Lung (tissue), 12 donors: ENCODE data around the gene CNOT2. TPM values are rescaled to one million over a fixed set of nuclear protein-coding genes. Genes with fewer than 3 reads are reported as not detected.
A peak's percentile ranks its signal among the peaks of the same experiment; 100 is the strongest.

ENCODE experiments used
- ATAC-seq: fragments of 200-7000 bp; cut with Tn5 transposase; one replicate; pipeline ENCODE4 v1.9.1; 2020; ENCODE audit warnings: moderate number of reproducible peaks; ENCODE audit not compliant: insufficient read depth, low FRiP score
- DNase-seq, 3 donors: peaks; one replicate each; pipeline ENCODE4 v3.0.0-alpha.2; 2013 to 2017
- H3K27ac ChIP-seq, 2 donors: one replicate each; pipeline ENCODE4 v1.5.1; 2013; ENCODE audit warnings: mild to moderate bottlenecking in 2 of 2, moderate library complexity in 2 of 2, control low read depth in 1 of 2, inconsistent platforms in 1 of 2, low read depth in 1 of 2, low read length in 1 of 2
- H3K27me3 ChIP-seq, 3 donors: one replicate each; pipeline ENCODE4 v1.5.1; 2013; ENCODE audit warnings: low read length in 2 of 3; ENCODE audit not compliant: control insufficient read depth in 3 of 3, insufficient read depth in 3 of 3
- H3K36me3 ChIP-seq, 4 donors: one replicate each; pipeline ENCODE4 v1.5.1; 2013; ENCODE audit warnings: low read length in 4 of 4, mild to moderate bottlenecking in 1 of 4, moderate library complexity in 1 of 4; ENCODE audit not compliant: control insufficient read depth in 4 of 4, insufficient read depth in 4 of 4
- H3K4me1 ChIP-seq, 5 donors: one replicate each; pipeline ENCODE4 v1.5.1; 2013; ENCODE audit warnings: low read length in 5 of 5, mild to moderate bottlenecking in 2 of 5, moderate library complexity in 1 of 5; ENCODE audit not compliant: control insufficient read depth in 5 of 5, insufficient read depth in 5 of 5
- H3K4me3 ChIP-seq: one replicate; pipeline ENCODE4 v1.5.1; 2013; ENCODE audit warnings: mild to moderate bottlenecking, control low read depth, moderate library complexity
- H3K9ac ChIP-seq, 2 donors: one replicate each; pipeline ENCODE4 v1.5.1; 2013; ENCODE audit warnings: low read length in 2 of 2, control low read depth in 1 of 2; ENCODE audit not compliant: insufficient read depth in 1 of 2
- H3K9me3 ChIP-seq, 4 donors: one replicate each; pipeline ENCODE4 v1.5.1; 2013; ENCODE audit warnings: low read length in 3 of 4, mild to moderate bottlenecking in 1 of 4, moderate library complexity in 1 of 4; ENCODE audit not compliant: control insufficient read depth in 4 of 4, insufficient read depth in 3 of 4
- CTCF ChIP-seq: IDR thresholded peaks from 2 replicates; pipeline ENCODE4 v1.5.1; 2012; ENCODE audit warnings: mild to moderate bottlenecking; ENCODE audit errors: control extremely low read depth, extremely low read depth
- WGBS, 2 donors: extraction: QIAGEN DNeasy Blood & Tissue Kit; methylation state at CpG; one replicate each; pipeline ENCODE4 v1.1.7; 2013; 5-methylcytosine and 5-hydroxymethylcytosine counted together
- polyA plus RNA-seq, 2 donors: library from polyadenylated mRNA; stranded (reverse); fragments of 200-250 nt; gene quantifications; one replicate each; pipeline ENCODE4 v1.2.1, GENCODE V29; 2013
- total RNA-seq, 2 donors: library from RNA; depleted of rRNA in 1 of 2; stranded (reverse); fragments of >200 nt in 1 of 2; gene quantifications; one replicate each; pipeline ENCODE4 v1.2.1, GENCODE V29; 2014 to 2021
- donor health status: control.
- donor health status: control.
- donor health status: Bipolar disorder and iron deficiency.
- donor health status: healthy.
- donor health status: DM: yes; HTN: yes; CAD: no.

Gene CNOT2
- total and polyA plus RNA-seq, 4 donors, result 21.9 to 243 (median 40.3) TPM

GRCh38 chr12:70307868-70308267 is 64.6 kb downstream of the CNOT2 start:
- no peaks in the 10 kb centered on the region for H3K9me3 ChIP-seq
- 96 to 97% methylated on average over 4 of the region's 4 CpGs for WGBS, 2 donors
- DNase-seq (no peak), ATAC-seq (no peak)
- no peaks in the 10 kb centered on the region for H3K27me3 ChIP-seq
- H3K9ac ChIP-seq, result no peak overlapping the region
- H3K4me1 ChIP-seq, result no peaks in the 10 kb centered on the region
- H3K4me3 ChIP-seq, result no peak overlapping the region
- H3K36me3 ChIP-seq, result peaks cover 0 to 5% (median 2%) of the 10 kb centered on the region in 4 donors
- no peak overlapping the region for H3K27ac ChIP-seq
- TF ChIP-seq CTCF, result no peak

- no peak for DNase-seq
- Histone ChIP-seq H3K9me3 (no peaks in the 10 kb centered on the region), H3K36me3 (peaks cover 0 to 5% (median 2%) of the 10 kb centered on the region in 4 donors), H3K4me3 (no peak overlapping the region), H3K27me3 (no peaks in the 10 kb centered on the region), H3K27ac (no peak overlapping the region), H3K9ac (no peak overlapping the region), H3K4me1 (no peaks in the 10 kb centered on the region)
- 91 to 97% methylated on average over 2 of the region's 2 CpGs for WGBS, 2 donors
- TF ChIP-seq CTCF, result no peak
- ATAC-seq, result no peak
Measured at GRCh38 chr12:70309348-70309747, 66.1 kb downstream of the CNOT2 start.

- no peak overlapping the region for H3K27ac ChIP-seq
- no peaks in the 10 kb centered on the region for H3K27me3 ChIP-seq
- H3K9ac ChIP-seq, result no peak overlapping the region
- ATAC-seq, result no peak
- H3K4me1 ChIP-seq, result no peaks in the 10 kb centered on the region
- H3K4me3 ChIP-seq, result no peak overlapping the region
- no peak for DNase-seq
- peaks cover 0 to 5% (median 2%) of the 10 kb centered on the region in 4 donors for H3K36me3 ChIP-seq
- no peak for TF ChIP-seq CTCF
- no peaks in the 10 kb centered on the region for H3K9me3 ChIP-seq
Measured at GRCh38 chr12:70314145-70314544, 70.9 kb downstream of the CNOT2 start.

- no peak overlapping the region for H3K27ac ChIP-seq
- 30 to 62% methylated on average over 3 of the region's 3 CpGs for WGBS, 2 donors
- H3K9ac ChIP-seq, result no peak overlapping the region
- TF ChIP-seq CTCF, result no peak
- no peaks in the 10 kb centered on the region for H3K27me3 ChIP-seq
- H3K4me3 ChIP-seq, result no peak overlapping the region
- H3K36me3 ChIP-seq, result peaks cover 0 to 4% (median 3%) of the 10 kb centered on the region in 4 donors
- no peaks in the 10 kb centered on the region for H3K9me3 ChIP-seq
- DNase-seq, result peak in 1 of 3 donors; percentile 15
- no peak for ATAC-seq
- no peaks in the 10 kb centered on the region for H3K4me1 ChIP-seq
Measured at GRCh38 chr12:70317781-70318180, 74.5 kb downstream of the CNOT2 start.
